Omental fat pad (tissue), 4 donors: Measurements from ENCODE around the gene MUS81. TPM values are rescaled to one million over a fixed set of nuclear protein-coding genes. Genes with fewer than 3 reads are reported as not detected.

Experiments
- ATAC-seq: fragments of 150-250 bp; one replicate; pipeline ENCODE4 v1.9.1; 2016; ENCODE audit warnings: mild to moderate bottlenecking, moderate library complexity; ENCODE audit not compliant: low FRiP score
- DNase-seq: peaks from one replicate; pipeline ENCODE4 v3.0.0-alpha.2; 2019; ENCODE audit warnings: low spot score
- CTCF ChIP-seq, 3 donors: fragments of 450-650 bp; IDR thresholded peaks; one replicate each; pipeline ENCODE4 v1.5.1; 2016 to 2017; ENCODE audit warnings: antibody characterized with exemption in 3 of 3, mild to moderate bottlenecking in 3 of 3, moderate library complexity in 2 of 3
- total RNA-seq, 4 donors: library from RNA; depleted of rRNA; stranded (reverse); fragments of >200 nt; gene quantifications; one replicate each; pipeline ENCODE4 v1.1.0, GENCODE V29; 2016

Gene MUS81
- total RNA-seq, 4 donors from 2014 or later, result 25.9 to 60.8 (median 28.8) TPM

GRCh38 chr11:65857853-65858680 lies 2.2 kb upstream of the MUS81 start, which contains the start of gene CFL1:
CFL1 (minus strand) TSS chr11:65858180; CDS start chr11:65858099, 81 bp downstream.
- DNase-seq, result peak; percentile 79
- no peak for TF ChIP-seq CTCF (IDR thresholded peaks at IDR 0.05)
- ATAC-seq, result peak; percentile 77

DNA sequence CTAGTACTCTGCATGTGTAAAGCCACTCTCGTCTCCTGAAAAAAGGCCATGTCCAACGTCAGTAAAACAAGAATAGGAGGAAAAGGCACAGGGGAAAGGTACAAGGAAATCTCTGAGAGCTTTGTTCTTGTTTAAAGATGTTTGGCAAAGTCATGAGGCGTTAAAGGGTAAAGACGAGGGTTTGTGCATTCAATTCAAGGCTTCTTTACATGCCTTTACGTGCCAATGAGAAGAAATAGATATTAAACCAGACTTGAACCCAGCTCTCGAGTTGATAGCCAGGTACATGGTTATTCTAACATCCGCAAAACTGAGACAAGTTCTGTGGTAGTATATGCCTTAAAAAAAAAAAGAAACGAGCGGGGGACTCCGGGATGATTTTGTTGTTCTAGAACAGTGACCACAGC lies 1.5 kb upstream of the MUS81 start:
- no peak for DNase-seq
- ATAC-seq, result no peak
- TF ChIP-seq CTCF (IDR thresholded peaks at IDR 0.05), result no peak

- TF ChIP-seq CTCF (IDR thresholded peaks at IDR 0.05), result no peak
- ATAC-seq, result peak; percentile 63
These were observed 980 bp upstream of the MUS81 start for GRCh38 chr11:65859095-65859811.

GRCh38 chr11:65859812-65860277 lies 388 bp upstream of the MUS81 start:
- TF ChIP-seq CTCF (IDR thresholded peaks at IDR 0.05), result no peak
- DNase-seq (no peak), ATAC-seq (no peak)

More at GRCh38 chr11:65859095-65859811, 980 bp upstream of the MUS81 start:
- DNase-seq, result peak; percentile 96

GRCh38 chr11:65861165-65861505 lies 902 bp downstream of the MUS81 start:
- ATAC-seq, result no peak
- TF ChIP-seq CTCF (IDR thresholded peaks at IDR 0.05), result no peak
- no peak for DNase-seq

- TF ChIP-seq CTCF (IDR thresholded peaks at IDR 0.05), result no peak
- no peak for ATAC-seq
- no peak for DNase-seq
These were observed 1.4 kb downstream of the MUS81 start for GRCh38 chr11:65861533-65862183.
